Measurements from ENCODE around the gene HTRA1. TPM values are rescaled to one million over a fixed set of nuclear protein-coding genes. Genes with fewer than 3 reads are reported as not detected.

Gene HTRA1
- 11.8 and 22.1 TPM in 2 replicates for total RNA-seq (2014; rRNA removed; shearing (Covaris generic))

DNA sequence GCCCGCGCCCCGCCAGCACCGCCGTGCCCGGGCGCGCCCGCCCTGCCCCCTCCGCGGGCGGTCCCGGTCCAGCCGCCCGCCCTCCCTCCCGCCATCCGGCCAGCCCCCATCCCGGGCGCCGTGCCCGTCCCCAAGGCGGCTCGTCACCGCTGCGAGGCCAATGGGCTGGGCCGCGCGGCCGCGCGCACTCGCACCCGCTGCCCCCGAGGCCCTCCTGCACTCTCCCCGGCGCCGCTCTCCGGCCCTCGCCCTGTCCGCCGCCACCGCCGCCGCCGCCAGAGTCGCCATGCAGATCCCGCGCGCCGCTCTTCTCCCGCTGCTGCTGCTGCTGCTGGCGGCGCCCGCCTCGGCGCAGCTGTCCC is at the start of gene HTRA1:
TSS of gene HTRA1 (plus strand) at position 187 of the 362 bp plus-strand sequence. CDS start at position 287, 100 bp downstream.
- DNase-seq (ENCODE audit: low spot score), result no peak

DNA sequence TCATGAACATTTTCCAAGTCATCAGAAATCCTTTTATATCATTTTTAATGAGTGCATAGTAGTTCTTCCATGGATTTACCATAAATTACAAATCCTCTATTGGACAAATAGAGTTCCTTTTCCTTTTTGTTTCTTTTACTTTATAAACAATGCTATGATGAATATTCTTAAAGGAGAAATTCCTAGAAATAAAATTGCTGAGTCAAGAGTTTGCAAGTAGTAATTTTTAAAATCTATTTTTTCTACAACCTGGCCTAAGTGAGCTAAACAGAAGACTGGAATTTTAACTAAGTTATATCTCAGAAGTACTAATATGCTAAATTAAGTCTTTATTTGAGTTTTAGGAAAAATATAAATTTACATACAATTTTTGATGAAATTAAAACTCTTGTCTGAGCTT is 48.0 kb upstream of the HTRA1 start:
- no peak for DNase-seq (ENCODE audit: low spot score)

DNA sequence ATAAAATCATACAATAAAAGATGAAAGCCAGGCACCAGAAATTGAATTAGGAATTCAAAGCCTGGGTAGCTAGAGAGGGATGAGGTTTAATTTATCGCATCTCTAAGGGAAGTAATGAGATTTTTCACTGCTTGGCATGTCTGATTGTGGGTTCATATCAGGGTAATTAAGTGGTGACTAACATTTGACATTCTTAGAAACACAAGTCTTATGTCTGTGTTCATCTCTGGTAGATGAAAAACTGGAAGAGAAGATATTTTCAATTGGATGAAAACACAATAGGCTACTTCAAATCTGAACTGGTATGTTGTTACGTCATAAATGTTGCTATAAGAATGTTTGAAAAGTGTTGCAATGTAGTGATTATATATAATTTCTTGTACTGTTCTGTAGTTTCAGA is 43.7 kb upstream of the HTRA1 start:
- peak; percentile 22 for DNase-seq (ENCODE audit: low spot score)

DNA sequence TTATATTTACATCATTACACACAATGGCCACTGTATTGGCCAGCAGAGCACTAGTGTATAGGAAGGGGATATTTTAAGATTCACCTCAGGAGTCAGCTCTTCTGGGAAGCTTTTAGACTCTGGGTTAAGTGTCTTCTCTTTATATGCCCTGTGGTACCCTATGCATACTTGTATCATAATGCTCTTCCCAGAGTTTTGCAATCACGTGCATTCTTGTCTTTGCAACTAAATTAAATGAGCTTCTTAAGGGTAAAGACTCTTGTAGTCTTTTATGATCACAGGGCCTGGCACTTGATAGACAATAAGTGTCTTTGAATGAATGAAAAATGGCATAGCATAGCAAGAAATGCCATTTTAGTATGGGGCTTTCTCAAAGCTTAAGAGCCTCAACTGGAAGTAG is 42.3 kb upstream of the HTRA1 start:
- no peak for DNase-seq (ENCODE audit: low spot score)

DNA sequence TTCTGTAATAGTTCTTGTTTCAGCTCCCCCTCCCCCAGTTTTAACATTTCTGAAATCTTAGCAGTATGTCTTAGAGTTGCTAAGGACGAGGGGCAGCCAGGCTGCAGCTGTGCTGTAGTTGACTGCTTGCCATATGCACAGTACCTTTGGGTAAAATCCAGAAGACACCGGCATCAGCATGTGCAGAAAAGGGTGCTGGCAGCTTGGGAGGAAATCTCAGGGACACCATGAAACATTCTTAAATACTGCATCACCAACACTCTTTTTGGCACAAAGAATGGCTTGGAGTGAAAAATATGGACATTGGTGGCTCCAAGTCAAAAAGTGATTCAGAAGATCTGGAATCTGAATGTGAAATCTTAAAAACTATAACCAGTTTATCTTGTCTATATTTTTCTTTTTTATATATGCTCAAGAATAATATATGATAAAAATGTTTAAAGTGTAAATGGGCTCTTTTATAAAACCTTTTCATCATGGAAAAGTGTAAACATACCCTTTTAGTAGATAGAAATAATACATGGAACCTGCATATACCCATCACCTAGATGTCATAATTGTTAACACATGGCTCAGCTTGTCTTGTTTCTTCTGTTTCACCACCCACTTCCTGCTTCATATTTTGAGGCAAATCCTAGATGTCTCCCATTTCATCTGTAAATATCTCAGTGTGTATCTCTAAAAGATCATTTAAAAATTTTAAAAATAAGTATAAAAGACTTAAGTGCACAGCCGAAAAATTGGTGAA is 41.3 kb upstream of the HTRA1 start:
- no peak for DNase-seq (ENCODE audit: low spot score)

DNA sequence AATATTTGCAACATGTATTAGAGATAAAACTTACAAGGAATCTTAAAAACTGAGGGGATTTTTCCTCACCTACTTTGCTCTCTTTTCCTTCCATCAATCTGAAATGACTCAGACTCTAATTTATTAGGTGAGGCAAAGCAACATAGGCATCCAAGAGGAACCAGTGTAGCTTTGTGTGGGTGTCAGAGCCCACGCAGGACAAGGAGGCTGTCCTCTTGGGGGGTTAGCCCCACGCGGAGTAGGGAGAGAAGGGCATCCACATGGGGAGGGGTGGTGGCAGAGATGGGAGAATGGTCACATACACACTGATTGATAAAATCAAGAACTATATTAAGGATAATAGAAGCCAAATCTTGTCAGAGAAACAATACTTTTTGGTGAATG is 40.7 kb upstream of the HTRA1 start:
- DNase-seq (ENCODE audit: low spot score), result no peak

DNA sequence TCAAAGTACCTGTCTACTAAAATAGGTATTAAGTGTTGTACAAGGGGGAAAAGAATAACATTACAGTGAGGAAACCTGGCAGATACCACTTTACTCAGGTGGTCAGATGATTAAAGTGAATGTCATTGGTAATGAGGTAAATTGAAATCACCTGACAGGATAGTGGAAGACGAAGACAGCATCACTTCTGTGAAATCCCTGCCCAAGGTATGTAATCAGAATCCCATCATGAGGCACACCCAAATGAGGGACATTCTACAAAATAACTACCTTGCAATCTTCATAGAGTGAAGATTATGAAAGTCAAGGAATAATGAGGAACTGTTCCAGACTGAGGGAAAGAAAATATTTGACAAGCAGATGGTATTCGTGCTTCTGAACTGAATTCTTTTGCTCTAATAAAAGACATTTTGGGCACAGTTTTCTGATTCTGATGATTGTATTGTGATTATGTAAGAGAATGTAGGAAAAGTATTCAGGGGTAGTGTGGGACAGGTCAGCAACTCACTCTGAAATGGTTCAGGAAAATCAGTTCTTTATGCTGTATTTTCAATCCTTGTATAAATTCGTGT is 40.2 kb upstream of the HTRA1 start:
- no peak for DNase-seq (ENCODE audit: low spot score)

DNA sequence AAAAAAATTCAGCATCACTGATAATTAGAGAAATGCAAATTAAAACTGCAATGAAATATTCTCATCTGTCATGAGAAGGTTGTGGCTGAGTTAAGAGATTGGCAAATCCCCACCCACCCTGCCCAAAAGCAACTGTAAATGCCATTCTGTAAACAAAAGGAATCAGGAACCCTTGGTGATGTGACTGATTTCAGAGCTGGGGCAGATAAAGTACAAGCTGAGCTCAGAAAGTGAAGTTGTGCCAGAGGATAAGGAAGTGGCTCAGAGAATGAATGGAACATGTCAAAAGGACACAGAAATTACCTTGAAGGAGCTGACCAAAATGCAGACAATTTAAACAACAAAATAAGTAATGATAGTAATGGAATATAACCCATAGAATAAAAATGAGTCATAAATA is 39.6 kb upstream of the HTRA1 start:
- DNase-seq (ENCODE audit: low spot score), result no peak

DNA sequence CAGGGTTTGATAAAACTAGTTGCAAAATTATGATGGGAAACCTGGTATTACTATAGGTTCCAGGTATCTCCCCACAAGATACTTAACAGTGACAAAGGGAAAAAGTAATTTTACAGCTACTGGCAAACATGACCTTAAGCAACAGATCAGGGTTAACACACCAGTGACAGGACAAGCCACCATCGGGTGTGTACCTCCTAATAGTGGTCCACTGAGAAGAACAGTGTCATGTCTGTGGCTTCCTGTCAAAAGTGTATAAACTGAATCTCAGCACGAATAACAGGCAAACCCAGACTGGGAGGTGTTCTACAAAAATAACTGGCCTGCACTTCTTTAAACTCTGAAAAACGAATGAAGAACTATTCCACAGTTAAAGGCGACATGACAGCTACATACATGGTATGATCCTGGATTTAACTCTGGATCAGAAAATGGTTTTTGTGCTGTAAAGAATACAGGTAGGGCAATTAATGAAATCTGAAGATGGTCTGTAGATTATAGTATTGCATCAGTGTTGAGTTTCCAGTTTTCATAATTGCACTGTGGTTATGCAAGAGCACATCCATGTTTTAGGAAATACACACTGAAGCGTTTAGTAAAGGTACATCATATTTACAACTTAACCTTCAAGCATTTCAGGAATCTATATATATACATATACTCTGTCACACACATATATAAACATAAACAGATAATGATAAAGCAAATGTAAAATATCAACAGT is 38.9 kb upstream of the HTRA1 start:
- no peak for DNase-seq (ENCODE audit: low spot score)

DNA sequence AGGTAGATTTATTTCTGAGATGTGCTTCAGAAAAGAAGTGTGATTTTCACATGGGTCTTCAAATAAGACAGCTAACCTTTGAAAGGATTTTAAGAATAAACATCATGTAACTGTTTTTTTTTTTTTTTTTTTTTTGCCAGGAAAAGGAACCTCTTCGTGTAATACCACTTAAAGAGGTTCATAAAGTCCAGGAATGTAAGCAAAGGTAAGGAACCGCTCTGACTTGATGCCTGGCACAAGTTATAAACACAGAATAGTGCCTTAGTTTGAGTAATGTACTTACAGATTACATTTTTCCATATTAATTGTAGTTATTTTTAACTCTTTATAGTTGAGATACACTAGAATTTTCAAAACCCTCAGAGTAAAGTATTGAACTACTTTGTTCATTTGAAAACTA is 37.3 kb upstream of the HTRA1 start:
- DNase-seq (ENCODE audit: low spot score), result no peak

DNA sequence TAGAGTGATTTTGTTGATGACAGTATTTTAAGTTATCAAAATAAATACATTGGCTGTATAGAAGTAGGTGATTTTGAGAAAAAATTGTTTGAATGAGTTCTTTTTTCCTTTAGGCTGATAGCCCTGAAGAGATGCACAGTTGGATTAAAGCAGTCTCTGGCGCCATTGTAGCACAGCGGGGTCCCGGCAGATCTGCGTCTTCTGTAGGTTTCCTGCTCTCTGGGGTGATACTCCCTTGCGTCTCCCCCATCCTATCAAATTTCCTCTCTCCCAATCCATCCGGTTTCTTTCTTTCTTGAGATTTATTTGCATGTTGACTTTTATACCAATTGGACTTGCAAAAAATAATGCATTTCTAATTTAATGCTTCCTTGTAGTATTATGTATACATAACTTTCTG is 34.5 kb upstream of the HTRA1 start:
- DNase-seq (ENCODE audit: low spot score), result no peak

DNA sequence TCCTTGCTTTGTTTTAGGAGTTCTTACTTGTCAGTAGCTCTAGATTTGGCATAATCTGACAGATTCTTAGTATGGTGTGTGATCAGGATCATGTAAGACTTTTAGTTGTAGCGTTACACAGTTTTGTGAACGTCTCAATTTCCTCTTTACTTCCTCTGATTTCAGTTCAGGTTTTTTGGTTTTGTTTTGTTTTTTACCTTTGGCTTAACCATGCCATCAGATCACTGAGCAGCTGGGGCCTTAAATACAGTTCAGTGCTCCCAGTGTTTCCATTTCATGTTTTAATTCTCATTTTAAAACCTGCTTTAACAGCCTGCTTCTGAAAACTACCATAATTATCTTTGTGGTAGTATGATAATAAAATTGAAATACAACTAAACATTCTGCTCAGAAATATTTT is 34.1 kb upstream of the HTRA1 start:
- no peak for DNase-seq (ENCODE audit: low spot score)

DNA sequence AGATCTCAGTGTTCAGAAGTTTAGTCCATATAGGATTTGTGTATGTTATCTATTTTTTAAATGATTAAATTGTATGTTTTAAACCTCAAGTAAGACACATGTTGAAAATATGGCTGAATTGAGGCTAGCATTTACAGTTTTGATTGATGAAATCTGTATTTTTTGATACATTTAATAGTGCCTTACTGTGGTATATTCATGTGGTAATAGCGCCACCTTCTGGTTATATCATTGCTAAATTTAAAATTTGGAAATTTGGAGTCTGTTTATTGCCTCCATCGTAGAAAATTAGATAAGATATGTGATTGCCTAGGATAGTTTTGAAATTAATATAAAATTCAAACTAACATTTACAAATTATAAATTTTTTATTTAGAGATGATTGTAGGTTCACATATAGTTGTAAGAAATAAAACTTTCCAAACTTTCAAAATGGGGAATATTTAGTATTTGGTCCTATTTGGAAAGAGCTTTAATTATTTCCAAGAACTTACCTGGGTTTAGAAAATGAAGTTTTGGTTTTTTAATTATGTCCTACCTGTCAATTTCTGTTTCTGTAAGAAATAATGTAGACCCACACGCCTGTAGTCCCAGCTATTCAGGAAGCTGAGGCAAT is 26.0 kb upstream of the HTRA1 start:
- DNase-seq (ENCODE audit: low spot score), result no peak

DNA sequence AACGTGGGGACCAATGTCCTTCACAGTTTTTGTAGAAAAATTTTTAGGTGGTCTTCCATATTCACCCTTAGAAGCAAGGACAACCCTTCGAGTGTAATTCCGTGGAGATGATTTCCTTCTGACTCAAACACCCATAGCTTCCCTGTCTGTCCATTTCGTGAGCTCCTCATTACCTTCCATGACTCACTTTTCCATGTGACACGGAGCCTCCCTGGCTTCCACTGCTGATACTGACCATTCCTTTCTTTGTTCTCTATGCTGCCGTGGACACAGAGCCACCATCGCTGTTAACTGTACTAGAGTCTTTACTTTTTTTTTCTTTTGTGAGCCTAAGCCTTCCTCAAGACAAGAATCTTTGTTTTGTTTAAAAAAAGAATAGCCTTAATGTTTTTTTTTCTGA is 19.4 kb upstream of the HTRA1 start:
- DNase-seq (ENCODE audit: low spot score), result peak; percentile 62

DNA sequence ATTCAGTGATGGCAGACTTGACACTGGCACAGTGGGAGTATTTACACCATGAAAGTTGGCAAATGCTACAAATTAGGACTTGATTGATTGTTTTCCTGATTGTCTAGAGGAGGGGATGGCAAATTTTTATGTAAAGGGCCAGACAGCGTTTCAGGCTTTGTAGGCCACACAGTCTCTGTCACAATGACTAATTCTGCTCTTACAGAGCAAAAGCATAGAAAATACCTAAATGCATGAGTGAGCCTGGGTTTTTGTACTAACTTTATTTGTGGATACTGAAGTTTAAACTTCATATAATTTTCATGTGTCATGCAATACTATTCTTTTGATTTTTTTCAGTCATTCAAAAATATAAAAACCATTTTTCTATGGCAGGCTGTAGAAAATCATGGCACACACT is 15.9 kb upstream of the HTRA1 start:
- no peak for DNase-seq (ENCODE audit: low spot score)

DNA sequence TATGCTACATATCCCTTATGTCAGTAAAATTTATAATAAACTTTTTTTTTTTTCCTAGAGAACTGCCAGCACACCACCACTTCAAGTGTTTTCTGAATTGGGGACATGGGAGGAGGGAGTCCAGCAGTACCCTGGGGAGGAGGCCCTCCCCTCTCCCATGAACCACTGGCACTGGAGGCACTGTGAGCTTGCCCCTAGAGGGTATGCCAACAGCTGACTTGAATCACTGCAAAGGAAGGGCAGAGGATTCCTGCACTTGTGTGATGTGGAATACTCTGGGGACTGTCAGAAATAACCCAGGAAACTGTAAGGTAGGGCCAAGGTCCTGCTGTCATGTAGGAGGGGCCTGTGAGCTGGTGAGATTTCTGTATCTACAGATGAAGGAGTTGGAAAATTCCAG is 15.4 kb upstream of the HTRA1 start:
- no peak for DNase-seq (ENCODE audit: low spot score)

DNA sequence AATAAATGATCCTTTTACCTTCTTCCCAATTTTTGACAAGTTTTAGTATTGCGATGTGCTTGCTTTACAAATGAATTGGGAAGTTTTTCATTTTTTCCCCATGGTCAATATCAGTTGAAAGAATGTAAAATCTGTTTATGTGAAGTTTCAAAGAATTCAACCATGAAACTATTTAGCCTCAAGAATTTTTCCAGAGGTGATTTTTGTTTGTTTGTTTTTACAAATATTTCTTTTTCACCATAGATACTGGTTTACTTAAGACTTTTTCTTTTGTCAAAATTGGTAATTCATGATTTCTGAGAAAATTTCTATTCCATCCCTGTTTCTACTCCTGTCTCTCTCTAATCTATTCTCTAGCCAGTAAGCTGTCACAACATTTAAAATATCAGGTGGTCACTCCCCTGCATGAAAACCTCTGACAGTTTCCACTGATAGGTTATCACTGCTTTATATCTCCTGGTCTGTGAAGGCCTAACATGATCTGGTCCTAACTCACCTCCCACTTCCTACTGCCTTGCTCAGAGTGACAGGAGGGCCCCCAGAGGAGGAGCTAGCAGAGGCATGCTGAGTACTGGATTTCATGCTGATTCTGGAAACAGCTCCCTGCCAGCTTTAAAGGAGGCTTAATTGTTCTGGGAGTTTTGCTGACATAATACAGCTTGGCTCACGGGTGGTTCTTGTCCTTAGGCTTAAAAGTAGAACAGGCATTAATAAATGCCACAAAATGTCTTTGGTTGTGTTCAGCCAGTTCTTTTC is 14.5 kb upstream of the HTRA1 start:
- DNase-seq (ENCODE audit: low spot score), result no peak

DNA sequence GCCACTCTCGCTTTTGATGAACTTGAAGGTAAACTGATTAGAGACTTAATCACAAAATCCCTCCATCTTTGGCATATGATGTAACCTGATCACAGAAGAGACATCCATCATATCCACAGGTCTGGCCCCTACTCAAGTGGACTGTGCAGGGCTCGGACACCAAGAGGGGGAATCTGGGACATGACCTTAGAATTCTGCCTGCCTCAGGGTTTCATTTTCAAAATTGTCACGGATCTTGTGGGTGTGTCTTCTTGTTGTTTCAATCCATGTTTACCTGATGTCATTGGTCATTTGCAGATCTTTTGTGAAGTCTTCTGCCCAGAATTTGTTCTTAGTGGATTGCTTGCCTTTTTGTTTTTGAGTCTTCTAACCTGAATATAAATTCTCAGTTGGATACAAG is 12.8 kb upstream of the HTRA1 start:
- DNase-seq (ENCODE audit: low spot score), result no peak

DNA sequence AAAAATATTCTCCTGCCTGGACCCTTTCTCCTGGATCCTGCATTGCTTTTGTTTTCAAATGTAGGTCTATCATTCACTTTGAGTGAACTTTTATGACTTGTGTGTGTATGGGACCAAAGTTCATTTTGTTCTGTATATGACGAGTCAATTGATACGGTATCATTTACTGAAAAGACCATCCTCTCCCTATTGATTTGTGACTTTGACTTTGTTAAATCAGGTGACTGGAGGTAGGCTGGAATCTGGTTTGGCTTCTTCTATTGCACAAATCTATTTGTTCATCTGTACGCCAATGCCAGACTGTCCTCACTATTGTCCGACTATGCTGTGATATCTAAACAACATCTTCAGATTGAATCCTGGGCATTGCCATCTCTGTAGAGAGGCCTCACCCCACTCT is 12.2 kb upstream of the HTRA1 start:
- no peak for DNase-seq (ENCODE audit: low spot score)

DNA sequence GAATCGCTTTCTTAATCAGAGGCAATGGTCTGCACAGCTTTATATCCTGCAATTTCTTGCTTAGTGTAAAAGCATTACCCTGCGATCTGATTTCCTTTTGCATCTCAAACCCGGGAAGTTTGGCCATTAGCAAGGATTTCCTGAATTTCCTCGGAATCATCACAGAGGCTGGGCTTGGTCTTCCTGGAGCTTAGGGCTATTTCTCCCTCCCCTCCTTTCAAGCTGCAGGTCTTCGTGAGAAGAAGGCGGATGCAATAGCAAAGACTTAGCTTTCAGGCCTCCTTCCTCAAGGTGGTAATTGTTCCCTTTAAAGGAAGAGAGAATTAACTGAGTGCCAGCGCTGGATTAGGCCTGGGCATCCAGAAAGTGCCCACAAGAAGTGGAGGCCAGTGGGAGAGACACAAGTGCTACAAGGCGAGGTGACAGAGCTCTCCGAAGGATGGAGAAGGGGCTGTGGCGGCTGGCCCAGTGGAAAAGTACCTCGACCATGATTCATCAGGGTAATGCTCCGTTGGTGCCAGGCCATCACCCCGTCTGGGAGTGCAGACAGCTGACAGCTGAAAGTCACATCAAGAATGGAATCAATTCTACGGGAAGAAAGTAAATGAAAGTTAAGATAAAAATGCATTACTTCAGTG is 10.9 kb upstream of the HTRA1 start:
- DNase-seq (ENCODE audit: low spot score), result no peak

DNA sequence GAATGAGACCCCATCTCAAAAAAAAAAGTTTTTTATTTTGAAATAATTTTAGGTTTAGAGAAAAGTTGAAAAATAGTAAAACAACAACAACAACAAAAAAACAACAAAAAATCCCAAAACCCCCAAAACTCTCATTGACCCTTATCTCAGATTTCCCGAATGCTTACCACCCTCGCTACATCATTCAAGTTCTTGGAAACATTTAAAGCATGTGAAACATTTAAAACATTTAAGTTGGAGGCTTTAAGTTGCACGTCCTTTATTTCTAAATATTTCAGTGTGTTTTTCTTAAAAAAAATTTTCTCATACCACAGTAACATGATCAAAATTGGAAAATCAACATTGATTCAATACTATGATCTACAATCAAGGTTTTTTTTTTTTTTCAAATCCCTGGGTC is 7.3 kb upstream of the HTRA1 start:
- DNase-seq (ENCODE audit: low spot score), result no peak

Data from A172 (cell line).